GM08714 (cell line): ENCODE results near the gene KCNIP3.

Experiments used
- H3K4me3 ChIP-seq: fragments of 200-500 bp; sonication (Bioruptor generic); 2 replicates; pipeline ENCODE4 v1.5.1; 2014; ENCODE audit warnings: mild to moderate bottlenecking, low read length, inconsistent platforms
- ZNF274 ChIP-seq: IDR thresholded peaks from 2 replicates; pipeline ENCODE4 v1.6.1; 2012; ENCODE audit warnings: mild to moderate bottlenecking, low read depth, low read length

Gene KCNIP3

GRCh38 chr2:95295376-95295775 is 1.8 kb upstream of the KCNIP3 start:
- no peak overlapping the region for H3K4me3 ChIP-seq
- no peak for TF ChIP-seq ZNF274

DNA sequence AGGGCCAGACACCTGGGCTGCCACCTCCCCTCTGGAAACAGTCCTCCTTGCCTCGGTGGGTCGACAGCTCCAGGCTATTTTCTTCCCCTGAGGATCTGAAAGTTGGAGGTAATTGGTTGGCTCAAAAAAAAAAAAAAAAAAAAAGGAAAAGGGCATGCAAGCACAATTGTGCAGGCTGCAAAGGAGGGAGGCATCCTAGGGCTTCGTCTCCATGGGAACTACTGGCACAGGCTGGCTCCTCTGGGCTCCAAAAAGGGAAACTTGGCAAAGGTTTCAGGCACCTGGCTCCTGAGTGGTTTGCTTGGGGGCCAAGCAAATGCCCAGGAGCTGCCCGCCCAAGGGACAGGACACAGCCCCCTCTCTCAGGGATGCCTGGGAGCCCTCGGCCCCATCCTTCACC is 1.1 kb upstream of the KCNIP3 start:
- no peak overlapping the region for H3K4me3 ChIP-seq
- TF ChIP-seq ZNF274: no peak

DNA sequence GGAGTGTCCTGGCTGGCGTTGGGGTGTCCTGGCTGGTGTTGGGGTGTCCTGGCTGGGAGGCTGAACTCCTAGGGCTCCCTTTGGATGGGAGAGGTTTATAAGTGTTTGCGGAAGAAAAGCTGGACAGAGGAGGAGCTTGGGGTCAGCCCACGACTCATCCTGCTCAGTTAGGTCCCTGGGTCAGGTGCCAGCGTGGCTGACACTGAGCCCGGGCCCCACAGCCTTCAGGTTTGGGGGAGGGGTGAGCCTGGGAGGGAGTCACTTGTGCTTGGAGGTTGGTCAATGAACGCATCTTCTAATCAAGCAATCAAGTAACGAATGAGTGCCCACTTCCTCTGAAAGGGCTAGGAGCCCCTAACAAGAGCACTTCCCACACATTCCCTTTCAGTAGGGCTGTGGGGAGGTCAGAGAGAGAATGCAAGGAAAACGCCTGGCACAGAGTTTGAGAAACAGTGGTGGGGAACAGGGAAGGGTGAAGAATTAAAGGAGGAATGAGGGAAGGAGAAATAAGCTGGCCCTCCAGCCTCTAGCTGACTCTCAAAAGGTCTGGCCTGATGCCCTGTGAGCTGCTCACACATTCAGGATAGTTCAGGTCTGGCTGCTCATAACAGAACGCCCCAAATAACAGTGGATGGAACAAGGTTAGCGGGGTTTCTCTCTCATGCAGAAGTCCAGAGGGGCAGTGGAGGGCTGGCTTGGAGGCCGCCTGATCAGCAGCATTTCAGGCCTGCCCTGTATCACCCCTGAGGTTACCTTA is 670 bp downstream of the KCNIP3 start:
- no peak overlapping the region for H3K4me3 ChIP-seq
- TF ChIP-seq ZNF274: no peak

- no peak for TF ChIP-seq ZNF274
- no peak overlapping the region for H3K4me3 ChIP-seq
Observed at GRCh38 chr2:95298486-95299111, 1.5 kb downstream of the KCNIP3 start.

DNA sequence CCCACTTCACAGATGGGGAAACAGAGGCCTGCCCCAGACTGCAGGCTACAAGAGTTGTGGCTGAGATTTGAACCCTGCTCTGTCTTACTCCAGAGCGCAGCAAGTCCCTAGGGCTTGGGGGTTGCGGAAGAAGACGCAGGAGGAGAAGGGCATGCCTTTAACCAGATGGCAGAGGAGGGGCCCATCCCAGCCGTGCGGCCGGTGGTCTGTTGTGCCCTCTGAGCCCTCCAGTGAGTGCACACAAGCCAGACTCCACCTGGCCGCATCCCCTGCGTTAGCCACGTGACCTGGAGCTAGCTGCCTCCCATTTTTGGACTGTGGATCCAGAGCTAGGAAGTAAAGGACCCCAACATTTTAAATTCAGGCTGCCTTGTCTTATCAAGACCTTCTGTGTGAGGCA is 2.8 kb downstream of the KCNIP3 start:
- TF ChIP-seq ZNF274: no peak
- H3K4me3 ChIP-seq: no peak overlapping the region

DNA sequence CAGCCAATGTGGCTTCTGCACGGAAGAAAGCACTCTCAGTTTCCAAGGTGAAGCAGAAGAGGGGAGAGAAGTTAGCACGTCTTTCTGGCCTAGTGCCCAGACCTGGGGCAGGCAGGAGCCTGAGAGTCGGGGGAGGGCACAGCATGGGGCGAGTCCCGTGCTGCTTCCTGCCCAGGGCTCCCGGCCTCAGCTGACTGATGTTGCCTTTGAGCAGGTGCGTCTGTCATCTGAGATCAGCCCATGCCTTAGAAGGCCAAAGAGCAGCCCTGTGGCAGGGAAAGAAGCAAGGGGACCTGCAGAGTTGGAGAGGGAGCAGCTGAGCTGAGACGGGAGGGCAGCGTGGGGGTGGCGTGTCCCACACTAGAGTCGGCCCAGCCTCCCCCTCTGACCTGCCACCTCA is 3.3 kb downstream of the KCNIP3 start:
- no peak for TF ChIP-seq ZNF274
- H3K4me3 ChIP-seq: no peak overlapping the region

DNA sequence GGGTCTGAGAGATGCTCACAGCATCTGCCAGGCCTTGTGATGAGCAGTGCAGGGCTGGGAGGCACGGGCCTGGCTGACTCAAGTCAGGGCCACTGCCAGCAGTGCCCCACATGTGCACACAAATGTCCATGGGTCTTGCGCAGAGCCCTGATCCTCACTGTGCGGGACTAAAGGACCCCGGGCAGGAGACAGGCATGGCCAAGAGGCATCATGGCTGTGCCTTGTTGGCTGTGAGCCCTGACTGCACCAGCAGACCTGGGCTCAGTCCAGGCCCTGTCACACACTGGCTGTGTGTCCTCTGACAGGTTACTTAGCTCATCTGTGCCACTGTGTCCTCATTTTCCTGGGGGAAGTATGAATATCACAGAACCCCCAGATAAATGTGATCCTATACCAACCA is 4.0 kb downstream of the KCNIP3 start:
- H3K4me3 ChIP-seq: no peak overlapping the region
- no peak for TF ChIP-seq ZNF274

DNA sequence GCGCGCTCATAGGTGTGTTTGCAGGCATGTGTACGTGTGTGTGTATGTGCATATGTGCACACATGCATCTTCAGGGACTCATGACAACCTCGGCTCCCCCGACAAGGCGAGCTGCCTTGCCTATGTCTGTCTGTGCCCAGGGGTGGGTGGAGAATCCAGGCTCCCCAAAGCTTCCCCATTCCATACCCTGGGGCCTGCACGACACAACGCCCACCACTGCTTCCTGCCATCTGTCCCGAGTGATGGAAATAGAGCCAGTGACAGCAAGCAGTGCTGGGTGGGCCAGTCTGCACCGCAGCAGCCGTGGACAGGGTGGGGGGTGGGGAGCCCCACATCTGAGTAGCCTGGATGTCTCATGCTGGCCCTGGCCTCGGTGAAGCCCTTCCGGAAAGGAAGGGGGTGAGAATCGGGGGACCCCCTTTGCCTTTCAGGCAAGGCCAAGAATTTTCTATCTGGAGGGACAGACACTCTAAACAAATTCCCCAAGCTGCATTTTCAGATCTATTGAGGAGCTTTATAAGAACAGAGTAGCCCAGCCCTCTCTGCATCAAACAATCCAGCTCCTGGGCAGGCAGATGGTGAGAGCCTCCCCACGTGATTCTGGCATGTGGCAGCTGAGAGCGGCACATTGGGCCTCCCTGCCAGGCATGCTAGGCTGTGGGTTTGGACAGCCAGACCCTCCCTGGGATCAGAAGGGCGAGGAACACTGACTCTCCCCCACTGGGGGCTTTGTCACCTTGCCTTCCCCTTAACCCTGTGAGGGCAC is 4.9 kb downstream of the KCNIP3 start:
- no peak overlapping the region for H3K4me3 ChIP-seq
- TF ChIP-seq ZNF274: no peak

- no peak for TF ChIP-seq ZNF274
- no peak overlapping the region for H3K4me3 ChIP-seq
Observed at GRCh38 chr2:95303191-95303919, 6.2 kb downstream of the KCNIP3 start.

GRCh38 chr2:95305380-95306061 is 8.4 kb downstream of the KCNIP3 start:
- H3K4me3 ChIP-seq: no peak overlapping the region
- no peak for TF ChIP-seq ZNF274

GRCh38 chr2:95306336-95306895 is 9.3 kb downstream of the KCNIP3 start:
- TF ChIP-seq ZNF274: no peak
- H3K4me3 ChIP-seq: no peak overlapping the region

DNA sequence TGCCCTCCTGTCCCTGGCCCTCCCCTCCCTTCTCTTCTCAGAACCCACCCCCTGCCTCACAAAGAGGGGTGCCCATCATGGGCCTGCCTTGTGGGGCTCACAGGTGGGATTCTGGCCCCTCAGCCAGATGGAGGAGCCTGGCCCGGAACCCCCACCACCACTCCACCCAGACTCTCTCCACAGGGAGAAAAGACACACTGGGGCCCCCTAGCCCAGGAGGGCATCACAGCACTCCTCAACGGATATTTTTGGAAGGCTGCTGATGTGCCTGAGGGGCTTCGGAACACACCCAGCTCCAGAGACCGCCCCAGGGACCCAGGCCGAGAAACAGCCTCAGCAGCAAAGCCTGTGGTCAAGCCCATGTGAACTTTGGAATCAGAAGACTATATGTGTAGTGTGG is 9.9 kb downstream of the KCNIP3 start:
- no peak overlapping the region for H3K4me3 ChIP-seq
- TF ChIP-seq ZNF274: no peak

DNA sequence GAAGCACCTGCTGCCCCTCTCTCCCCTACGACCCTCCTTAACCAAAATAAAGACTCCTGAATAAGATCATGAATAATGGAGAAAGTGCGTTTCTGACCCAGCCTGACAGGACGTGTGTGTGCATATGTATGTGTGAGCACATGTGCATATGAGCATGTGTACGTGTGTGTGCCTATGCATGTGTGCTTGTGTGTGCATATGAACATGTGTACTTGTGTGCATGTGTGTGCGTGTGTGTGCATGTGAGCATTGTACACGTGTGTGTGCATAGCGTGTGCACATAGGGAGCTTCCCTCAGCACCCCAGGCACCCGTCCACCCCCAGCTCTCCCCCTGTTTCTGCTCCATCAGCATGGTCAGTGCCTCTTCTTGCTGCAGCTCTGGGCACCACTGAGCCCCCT is 10.7 kb downstream of the KCNIP3 start:
- H3K4me3 ChIP-seq: no peak overlapping the region
- no peak for TF ChIP-seq ZNF274
